Pulmonary artery endothelial cell (primary cell): ENCODE results near the gene WDR12. TPM values are rescaled to one million over a fixed set of nuclear protein-coding genes. Genes with fewer than 3 reads are reported as not detected.

Experiments used
- total RNA-seq: library from RNA; depleted of rRNA; stranded (reverse); fragments of >200 nt; gene quantifications from 2 replicates; pipeline ENCODE4 v1.2.3, GENCODE V29; 2014

The WDR12 gene
- total RNA-seq, 1 donor from 2014 or later, result 29.5 TPM

Other genes with a start within 250 kb of the WDR12 start
- 1.8 and 2.1 TPM in 2 replicates for gene ICA1L, start 39.9 kb downstream of the WDR12 start, total RNA-seq
- gene CARF, start 602 bp upstream of the WDR12 start, total RNA-seq, result 1.8 and 2.4 TPM in 2 replicates
- gene NBEAL1, start 103.2 kb upstream of the WDR12 start, total RNA-seq, result 13.8 and 24.5 TPM in 2 replicates